Epithelial cell of prostate (primary cell): ENCODE measurements around the gene SEBOX.
A peak's percentile ranks its signal among the peaks of the same experiment; 100 is the strongest.

Experiments used
- DNase-seq: peaks from one replicate; pipeline ENCODE4 v3.0.0-alpha.2; 2011; ENCODE audit warnings: low read depth, low spot score
- H3K27ac ChIP-seq: fragments of 450-650 bp; 2 replicates; pipeline ENCODE4 v1.5.1; 2017; ENCODE audit warnings: mild to moderate bottlenecking

The SEBOX gene

GRCh38 chr17:28325211-28325610, 39.8 kb downstream of the SEBOX start:
- no peak overlapping the region for H3K27ac ChIP-seq
- DNase-seq, result no peak

GRCh38 chr17:28324781-28325180, 40.2 kb downstream of the SEBOX start:
- no peak overlapping the region for H3K27ac ChIP-seq
- DNase-seq, result no peak

- DNase-seq, result no peak
- no peak overlapping the region for H3K27ac ChIP-seq
Observed at GRCh38 chr17:28324267-28324745, 40.7 kb downstream of the SEBOX start.

GRCh38 chr17:28320215-28321061, 44.6 kb downstream of the SEBOX start:
- no peak for DNase-seq
- H3K27ac ChIP-seq, result no peak overlapping the region

DNA sequence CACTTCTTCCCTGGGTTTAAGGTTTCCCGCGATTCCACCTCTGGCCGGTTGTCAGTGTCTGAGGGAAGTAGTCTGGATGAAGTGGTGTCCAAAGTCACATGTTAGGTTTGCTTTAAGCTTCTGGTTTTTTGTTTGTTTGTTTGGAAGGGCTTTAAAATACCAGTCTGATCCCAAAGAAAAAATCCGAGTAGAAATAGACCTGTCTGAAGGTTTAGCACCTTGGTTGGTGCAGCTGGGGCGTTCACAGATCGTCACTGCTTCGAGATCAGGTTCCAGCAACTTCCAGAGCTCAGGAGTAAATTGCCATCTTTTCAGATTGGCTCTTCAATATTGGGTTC, 45.4 kb downstream of the SEBOX start:
- no peak overlapping the region for H3K27ac ChIP-seq
- no peak for DNase-seq

- peak; percentile 80 for DNase-seq
- H3K27ac ChIP-seq, result no peak within 1 kb of the TSS
Observed at GRCh38 chr17:28318759-28319597, 46.0 kb downstream of the SEBOX start, which contains the start of gene TMEM97. TMEM97 (plus strand) TSS chr17:28319200; CDS start chr17:28319240, 40 bp downstream.

- H3K27ac ChIP-seq, result no peak overlapping the region
- no peak for DNase-seq
Observed at GRCh38 chr17:28317966-28318758, 46.8 kb downstream of the SEBOX start.

DNA sequence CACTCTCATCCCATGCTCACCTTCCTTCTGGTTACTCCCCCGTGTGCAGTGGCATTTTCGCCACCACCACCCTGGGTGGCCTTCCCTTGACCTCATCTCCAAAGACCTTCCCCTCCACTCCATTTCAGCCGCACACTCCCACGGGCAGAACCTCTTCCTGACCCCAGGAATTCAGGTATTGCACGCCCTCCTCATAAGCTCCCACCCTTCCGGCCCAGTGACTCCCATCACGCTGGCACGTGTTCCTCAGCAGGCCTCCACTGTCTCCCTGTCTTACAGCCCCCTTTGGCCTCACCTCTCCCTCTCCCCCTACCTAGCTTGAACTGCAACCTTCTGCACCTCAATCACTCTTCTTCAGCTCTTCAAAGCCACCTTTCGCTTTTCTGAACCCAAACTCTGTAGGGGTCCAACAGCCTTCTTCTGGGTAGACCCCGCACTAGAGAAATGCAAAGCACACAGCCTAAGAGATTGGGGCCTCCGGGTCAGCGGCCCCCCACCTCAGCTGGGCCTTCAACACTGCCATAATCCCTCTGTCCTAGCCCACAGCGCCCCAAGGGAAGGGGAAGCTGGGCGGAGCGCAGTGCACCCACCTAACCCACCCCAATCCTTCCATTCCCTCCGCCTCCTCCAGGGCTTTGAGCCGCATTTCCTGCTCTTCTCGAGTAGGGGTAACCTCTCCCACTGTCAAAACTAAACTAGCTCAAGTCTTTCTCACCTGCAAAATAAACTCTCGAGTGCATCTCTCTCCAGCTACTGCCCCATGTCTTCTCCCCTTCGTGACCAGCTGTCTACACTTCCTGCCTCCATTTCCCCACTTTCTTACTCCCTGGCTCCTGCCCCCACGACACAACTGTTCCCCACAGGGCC, 47.7 kb downstream of the SEBOX start:
- H3K27ac ChIP-seq, result no peak overlapping the region

DNA sequence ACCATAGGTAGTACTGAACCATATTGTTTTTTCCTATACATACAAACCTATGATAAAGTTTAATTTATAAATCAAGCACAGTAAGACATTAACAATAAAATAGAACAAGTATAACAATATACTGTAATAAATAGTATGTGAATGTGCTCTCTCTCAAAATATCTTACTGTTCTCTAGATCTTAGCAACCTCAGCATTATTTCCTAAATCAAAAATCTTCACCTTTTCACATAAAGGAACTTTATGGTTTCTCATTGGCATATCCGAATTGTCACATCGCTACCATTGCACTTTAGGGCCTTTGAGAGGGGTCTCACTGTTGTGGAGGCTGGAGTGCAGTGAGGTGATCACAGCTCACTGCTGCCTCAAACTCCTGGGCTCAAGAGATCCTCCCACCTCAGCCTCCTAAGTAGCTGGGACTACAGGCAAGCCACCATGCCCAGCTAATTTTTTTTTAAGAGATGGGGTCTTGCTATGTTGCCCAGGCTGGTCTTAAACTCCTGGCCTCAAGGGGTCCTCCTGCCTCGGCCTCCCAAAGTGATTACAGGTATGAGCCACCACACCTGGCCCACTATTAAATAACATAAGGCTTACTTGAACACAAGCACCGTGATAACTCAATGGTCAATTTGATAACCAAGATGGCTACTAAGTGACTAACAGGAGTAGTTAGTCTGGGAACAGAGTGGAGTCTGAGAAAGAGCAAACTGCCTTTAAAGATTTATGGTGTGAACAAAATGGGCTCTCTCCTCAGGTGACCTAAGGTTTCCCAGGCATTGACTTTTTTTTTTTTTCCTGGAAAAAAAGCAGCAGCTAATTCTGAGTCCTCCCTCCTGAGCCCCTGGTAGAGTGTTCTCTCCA, 48.9 kb downstream of the SEBOX start:
- DNase-seq, result no peak
- H3K27ac ChIP-seq, result no peak overlapping the region

More for the DNA sequence above, 47.7 kb downstream of the SEBOX start:
- no peak for DNase-seq

- no peak overlapping the region for H3K27ac ChIP-seq
- no peak for DNase-seq
Observed at GRCh38 chr17:28313841-28314240, 51.2 kb downstream of the SEBOX start.
